Measurements from ENCODE around the gene PCDH11Y.
"Not testable (repeated sequence)": the region's sequence is repeated elsewhere in the genome, so short reads cannot be mapped to it uniquely, and the experiment has no call there.

Gene PCDH11Y

DNA sequence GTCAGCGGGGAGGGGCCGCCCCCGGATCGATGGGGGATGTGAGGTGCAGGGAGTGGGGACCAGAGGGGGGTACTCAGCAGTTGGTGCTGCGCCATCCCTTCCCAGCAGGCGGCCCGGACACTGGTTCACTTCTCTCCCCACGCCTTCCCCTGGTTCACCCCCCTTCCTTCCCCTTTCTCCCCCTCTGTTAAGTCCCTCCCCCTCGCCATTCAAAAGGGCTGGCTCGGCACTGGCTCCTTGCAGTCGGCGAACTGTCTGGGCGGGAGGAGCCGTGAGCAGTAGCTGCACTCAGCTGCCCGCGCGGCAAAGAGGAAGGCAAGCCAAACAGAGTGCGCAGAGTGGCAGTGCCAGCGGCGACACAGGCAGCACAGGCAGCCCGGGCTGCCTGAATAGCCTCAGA lies at the start of gene PCDH11Y:
TSS of gene PCDH11Y (plus strand) at position 240 of the 400 bp plus-strand sequence. CDS start 56,804 bp downstream, outside the sequence.
- in situ Hi-C loops (cut with HindIII; ENCODE audit: low sequenced_read_pairs); H3K4me3 ChIP-seq (ENCODE audit: low read depth, low read length); DNase-seq (ENCODE audit: low read depth): not testable (repeated sequence)

DNA sequence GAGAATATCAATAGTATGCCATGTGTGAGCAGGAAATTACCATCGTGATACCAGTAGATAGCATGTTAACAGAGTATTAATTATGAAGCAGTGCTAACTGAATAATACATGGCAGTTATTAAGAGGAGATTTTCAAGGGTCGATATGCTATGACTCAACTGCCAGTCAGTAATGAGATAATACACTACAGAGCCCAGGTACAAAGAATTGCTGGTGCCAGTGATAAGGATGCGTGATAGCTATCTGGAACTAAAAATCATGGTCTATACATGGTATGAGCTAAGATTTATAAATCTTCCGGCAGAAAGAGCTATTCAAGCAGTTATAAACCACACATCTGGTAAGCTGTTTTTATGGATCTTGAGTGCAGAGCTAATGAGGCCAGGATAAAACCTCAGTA lies 32.2 kb upstream of the PCDH11Y start:
- in situ Hi-C loops (cut with HindIII; ENCODE audit: low sequenced_read_pairs); DNase-seq (ENCODE audit: low read depth); H3K4me3 ChIP-seq (ENCODE audit: low read depth, low read length): not testable (repeated sequence)

GRCh38 chrY:4991743-4992400 lies 8.2 kb upstream of the PCDH11Y start:
- in situ Hi-C loops (cut with HindIII; ENCODE audit: low sequenced_read_pairs); H3K4me3 ChIP-seq (ENCODE audit: low read depth, low read length): not testable (repeated sequence)

GRCh38 chrY:4994892-4995291 lies 5.2 kb upstream of the PCDH11Y start:
- H3K4me3 ChIP-seq (ENCODE audit: low read depth, low read length); in situ Hi-C loops (cut with HindIII; ENCODE audit: low sequenced_read_pairs); DNase-seq (ENCODE audit: low read depth): not testable (repeated sequence)

More at GRCh38 chrY:4991743-4992400, 8.2 kb upstream of the PCDH11Y start:
- DNase-seq (ENCODE audit: low read depth), result not testable (repeated sequence)

DNA sequence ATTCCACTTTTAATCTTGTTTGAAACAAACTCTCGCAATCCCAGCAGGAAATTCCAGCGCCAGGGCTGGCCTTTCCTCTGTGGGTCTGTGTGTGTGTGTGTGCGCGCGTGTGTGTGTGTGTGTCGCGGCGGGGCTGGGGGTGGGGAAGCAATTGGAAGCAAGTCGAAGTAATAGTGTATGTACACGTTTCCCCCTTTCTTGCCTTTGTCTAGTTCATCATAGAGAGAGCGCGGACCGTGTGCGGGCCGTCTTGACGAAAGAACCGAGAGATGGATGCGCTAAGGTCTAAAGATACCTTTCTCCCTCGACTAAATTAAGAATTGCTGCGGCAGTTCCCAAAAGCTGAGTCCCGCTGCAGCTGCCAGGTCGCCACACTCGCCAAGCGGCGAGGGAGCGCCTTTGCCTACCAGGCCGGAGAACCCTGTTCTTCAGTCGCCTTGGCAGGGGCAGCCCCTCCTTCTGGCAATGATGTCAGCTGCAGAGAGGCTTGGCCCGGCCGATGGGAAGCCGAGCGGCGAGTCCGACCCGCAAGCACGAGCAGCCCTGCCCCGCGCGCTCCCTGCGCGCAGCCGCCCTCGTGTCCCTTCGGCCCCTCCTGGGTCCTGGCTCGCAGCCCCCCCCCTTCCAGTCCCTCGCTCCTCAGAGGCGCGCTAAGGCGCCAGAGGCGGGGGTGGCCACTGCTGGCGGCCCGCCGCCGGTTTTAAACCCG lies 2.5 kb downstream of the PCDH11Y start:
- DNase-seq (ENCODE audit: low read depth); H3K4me3 ChIP-seq (ENCODE audit: low read depth, low read length); in situ Hi-C loops (cut with HindIII; ENCODE audit: low sequenced_read_pairs): not testable (repeated sequence)

- in situ Hi-C loops (cut with HindIII; ENCODE audit: low sequenced_read_pairs), result not testable (repeated sequence)
Measured at GRCh38 chrY:5038972-5039523, 39.0 kb downstream of the PCDH11Y start.

GRCh38 chrY:5083017-5083416 lies 82.9 kb downstream of the PCDH11Y start:
- in situ Hi-C loops (cut with HindIII; ENCODE audit: low sequenced_read_pairs); H3K4me3 ChIP-seq (ENCODE audit: low read depth, low read length); DNase-seq (ENCODE audit: low read depth): not testable (repeated sequence)

More at GRCh38 chrY:5038972-5039523, 39.0 kb downstream of the PCDH11Y start:
- DNase-seq (ENCODE audit: low read depth); H3K4me3 ChIP-seq (ENCODE audit: low read depth, low read length): not testable (repeated sequence)

GRCh38 chrY:5182998-5183397 lies 182.9 kb downstream of the PCDH11Y start:
- in situ Hi-C loops (cut with HindIII; ENCODE audit: low sequenced_read_pairs); H3K4me3 ChIP-seq (ENCODE audit: low read depth, low read length); DNase-seq (ENCODE audit: low read depth): not testable (repeated sequence)

GRCh38 chrY:5215116-5215515 lies 215.0 kb downstream of the PCDH11Y start:
- DNase-seq (ENCODE audit: low read depth); H3K4me3 ChIP-seq (ENCODE audit: low read depth, low read length); in situ Hi-C loops (cut with HindIII; ENCODE audit: low sequenced_read_pairs): not testable (repeated sequence)

- H3K4me3 ChIP-seq (ENCODE audit: low read depth, low read length); DNase-seq (ENCODE audit: low read depth); in situ Hi-C loops (cut with HindIII; ENCODE audit: low sequenced_read_pairs): not testable (repeated sequence)
Measured at GRCh38 chrY:5324931-5325330, 324.8 kb downstream of the PCDH11Y start.

GRCh38 chrY:5342220-5342619 lies 342.1 kb downstream of the PCDH11Y start:
- in situ Hi-C loops (cut with HindIII; ENCODE audit: low sequenced_read_pairs); DNase-seq (ENCODE audit: low read depth): not testable (repeated sequence)

DNA sequence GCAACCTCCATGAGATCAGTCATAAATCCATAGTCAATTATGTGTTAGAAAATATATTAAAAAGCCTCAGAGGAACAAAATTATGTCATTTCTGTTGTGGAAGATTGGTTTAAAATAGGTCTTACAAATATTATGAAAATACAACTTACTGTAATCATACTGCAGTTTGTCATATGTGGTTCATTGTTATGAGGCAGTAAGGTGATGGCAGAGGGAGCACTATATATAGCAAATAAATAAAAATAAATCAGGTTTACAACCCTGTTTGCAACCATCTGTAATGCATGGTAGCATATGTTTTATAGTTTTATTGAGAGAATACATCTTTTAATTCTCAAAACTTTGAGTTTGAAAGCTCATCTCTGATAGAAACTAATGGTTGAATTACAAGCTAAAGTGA lies 543.6 kb downstream of the PCDH11Y start:
- in situ Hi-C loops (cut with HindIII; ENCODE audit: low sequenced_read_pairs); DNase-seq (ENCODE audit: low read depth); H3K4me3 ChIP-seq (ENCODE audit: low read depth, low read length): not testable (repeated sequence)

More at GRCh38 chrY:5342220-5342619, 342.1 kb downstream of the PCDH11Y start:
- H3K4me3 ChIP-seq (ENCODE audit: low read depth, low read length), result not testable (repeated sequence)

- in situ Hi-C loops (cut with HindIII; ENCODE audit: low sequenced_read_pairs); H3K4me3 ChIP-seq (ENCODE audit: low read depth, low read length); DNase-seq (ENCODE audit: low read depth): not testable (repeated sequence)
Measured at GRCh38 chrY:5638589-5638988, 638.5 kb downstream of the PCDH11Y start.

DNA sequence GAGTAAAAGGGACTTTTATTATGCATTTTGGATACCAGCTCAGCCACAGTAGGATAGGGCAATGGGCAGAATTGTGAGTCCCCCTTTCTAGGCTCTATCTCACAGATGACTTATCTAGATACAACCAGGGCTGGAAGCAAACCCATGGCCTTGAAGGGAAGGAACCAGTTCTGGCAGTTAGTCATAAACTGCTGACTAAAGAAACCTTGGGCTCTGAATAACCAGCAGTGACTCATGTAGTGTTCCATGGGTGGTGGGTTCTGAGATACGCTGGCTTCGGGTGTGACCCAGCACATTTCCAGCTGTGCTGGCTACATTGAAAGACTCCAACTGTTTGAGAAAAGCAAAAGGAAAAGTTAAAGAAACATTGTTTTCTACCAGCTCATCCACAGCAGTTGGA lies 679.2 kb downstream of the PCDH11Y start:
- DNase-seq (ENCODE audit: low read depth); H3K4me3 ChIP-seq (ENCODE audit: low read depth, low read length); in situ Hi-C loops (cut with HindIII; ENCODE audit: low sequenced_read_pairs): not testable (repeated sequence)

GRCh38 chrY:5708727-5709126 lies 708.6 kb downstream of the PCDH11Y start:
- in situ Hi-C loops (cut with HindIII; ENCODE audit: low sequenced_read_pairs); DNase-seq (ENCODE audit: low read depth); H3K4me3 ChIP-seq (ENCODE audit: low read depth, low read length): not testable (repeated sequence)

- in situ Hi-C loops (cut with HindIII; ENCODE audit: low sequenced_read_pairs); H3K4me3 ChIP-seq (ENCODE audit: low read depth, low read length); DNase-seq (ENCODE audit: low read depth): not testable (repeated sequence)
Measured at GRCh38 chrY:5709788-5710381, 709.8 kb downstream of the PCDH11Y start.

DNA sequence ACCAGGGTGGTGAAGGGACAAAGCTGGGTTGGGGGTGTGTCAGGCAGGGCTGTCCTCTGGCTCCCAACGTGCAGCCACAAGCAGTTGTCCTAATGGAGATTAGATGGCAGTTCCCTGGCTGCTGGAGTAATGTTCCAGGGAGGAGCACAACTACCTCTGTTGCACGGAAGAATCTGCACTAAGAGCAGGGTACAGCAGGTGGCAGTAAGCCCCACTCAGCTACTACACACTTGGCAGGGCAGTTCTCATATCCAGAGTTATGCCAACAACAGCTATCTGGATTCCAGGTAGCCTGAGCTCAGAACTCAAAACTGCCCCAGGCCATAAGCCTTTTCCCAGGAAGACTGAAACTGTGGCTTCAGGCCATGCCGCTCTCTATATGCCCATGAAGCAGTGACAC lies 761.3 kb downstream of the PCDH11Y start:
- H3K4me3 ChIP-seq (ENCODE audit: low read depth, low read length); DNase-seq (ENCODE audit: low read depth); in situ Hi-C loops (cut with HindIII; ENCODE audit: low sequenced_read_pairs): not testable (repeated sequence)
